Type B pancreatic cell (in vitro differentiated cells): ENCODE data around the gene EYS. TPM values are rescaled to one million over a fixed set of nuclear protein-coding genes. Genes with fewer than 3 reads are reported as not detected.

Source experiments
- DNase-seq: peaks from one replicate; pipeline ENCODE4 v3.0.0; 2021; ENCODE audit warnings: mixed read lengths; ENCODE audit not compliant: unreplicated experiment; ENCODE audit errors: extremely low spot score
- H3K27ac Mint-ChIP-seq: 2 replicates; pipeline ENCODE4 v1.8.0; 2021; ENCODE audit warnings: mild to moderate bottlenecking, mixed read lengths
- H3K27me3 Mint-ChIP-seq: 2 replicates; pipeline ENCODE4 v1.8.0; 2021; ENCODE audit warnings: mixed read lengths
- H3K36me3 Mint-ChIP-seq: 2 replicates; pipeline ENCODE4 v1.8.0; 2021; ENCODE audit warnings: mixed read lengths
- H3K4me1 Mint-ChIP-seq: one replicate; pipeline ENCODE4 v1.8.0; 2021; ENCODE audit warnings: mixed read lengths; ENCODE audit not compliant: unreplicated experiment
- H3K4me3 Mint-ChIP-seq: 2 replicates; pipeline ENCODE4 v1.8.0; 2021; ENCODE audit warnings: mild to moderate bottlenecking, mixed read lengths
- H3K9me3 Mint-ChIP-seq: 2 replicates; pipeline ENCODE4 v1.8.0; 2021; ENCODE audit warnings: mixed read lengths
- total RNA-seq: library from RNA; stranded (reverse); gene quantifications from 2 replicates; pipeline ENCODE4 v1.2.1, GENCODE V29; 2021; ENCODE audit warnings: low replicate concordance
- TF ChIP-seq, protein P1 (sequence below): fragments of 200-600 bp; sonication (generic); conservative IDR thresholded peaks from 2 replicates; pipeline ENCODE4 v1.5.0; 2021; ENCODE audit warnings: antibody characterized with exemption, mild to moderate bottlenecking

EYS gene
- total RNA-seq, 1 donor from 2014 or later = 1.5 TPM

DNA sequence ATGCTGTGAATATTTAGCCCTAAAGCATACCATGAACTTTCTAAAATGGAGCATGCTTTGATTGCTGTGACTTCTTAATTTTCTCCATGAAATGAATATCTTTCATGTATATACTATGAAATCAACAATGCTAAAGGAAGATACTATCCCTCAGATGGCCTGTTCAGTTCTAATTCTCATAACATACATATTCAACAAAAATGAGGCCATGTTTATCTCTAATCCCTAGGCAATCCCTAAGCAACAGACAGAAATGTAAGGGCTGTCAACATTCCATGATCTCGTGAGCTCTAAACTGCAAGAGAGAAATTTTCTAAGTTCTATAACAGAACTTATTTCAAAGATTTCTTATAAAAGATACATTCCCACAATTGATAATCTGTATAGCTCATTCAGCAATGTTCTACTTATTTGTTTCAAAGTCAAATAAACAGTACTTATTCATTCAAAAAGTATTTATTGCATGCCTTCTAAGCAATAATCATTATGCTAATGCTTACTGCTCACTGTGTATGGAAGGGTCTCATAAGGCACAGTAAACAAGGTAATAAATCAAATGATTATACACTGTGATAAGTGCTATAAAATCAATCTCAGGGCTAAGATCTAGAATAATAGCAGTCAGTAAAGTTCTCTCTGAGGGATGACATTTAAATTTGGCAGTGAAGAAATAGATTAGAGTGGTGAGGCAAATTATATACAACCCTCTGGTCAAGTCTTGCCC, 1578.6 kb downstream of the EYS start:
- H3K27ac Mint-ChIP-seq = no peak overlapping the region
- no peaks in the 10 kb centered on the region for H3K36me3 Mint-ChIP-seq
- DNase-seq = no peak
- H3K4me1 Mint-ChIP-seq = no peaks in the 10 kb centered on the region
- H3K27me3 Mint-ChIP-seq = no peaks in the 10 kb centered on the region
- H3K4me3 Mint-ChIP-seq = no peak overlapping the region
- H3K9me3 Mint-ChIP-seq = no peaks in the 10 kb centered on the region
- TF ChIP-seq, protein P1, sequence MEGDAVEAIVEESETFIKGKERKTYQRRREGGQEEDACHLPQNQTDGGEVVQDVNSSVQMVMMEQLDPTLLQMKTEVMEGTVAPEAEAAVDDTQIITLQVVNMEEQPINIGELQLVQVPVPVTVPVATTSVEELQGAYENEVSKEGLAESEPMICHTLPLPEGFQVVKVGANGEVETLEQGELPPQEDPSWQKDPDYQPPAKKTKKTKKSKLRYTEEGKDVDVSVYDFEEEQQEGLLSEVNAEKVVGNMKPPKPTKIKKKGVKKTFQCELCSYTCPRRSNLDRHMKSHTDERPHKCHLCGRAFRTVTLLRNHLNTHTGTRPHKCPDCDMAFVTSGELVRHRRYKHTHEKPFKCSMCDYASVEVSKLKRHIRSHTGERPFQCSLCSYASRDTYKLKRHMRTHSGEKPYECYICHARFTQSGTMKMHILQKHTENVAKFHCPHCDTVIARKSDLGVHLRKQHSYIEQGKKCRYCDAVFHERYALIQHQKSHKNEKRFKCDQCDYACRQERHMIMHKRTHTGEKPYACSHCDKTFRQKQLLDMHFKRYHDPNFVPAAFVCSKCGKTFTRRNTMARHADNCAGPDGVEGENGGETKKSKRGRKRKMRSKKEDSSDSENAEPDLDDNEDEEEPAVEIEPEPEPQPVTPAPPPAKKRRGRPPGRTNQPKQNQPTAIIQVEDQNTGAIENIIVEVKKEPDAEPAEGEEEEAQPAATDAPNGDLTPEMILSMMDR = no peak

DNA sequence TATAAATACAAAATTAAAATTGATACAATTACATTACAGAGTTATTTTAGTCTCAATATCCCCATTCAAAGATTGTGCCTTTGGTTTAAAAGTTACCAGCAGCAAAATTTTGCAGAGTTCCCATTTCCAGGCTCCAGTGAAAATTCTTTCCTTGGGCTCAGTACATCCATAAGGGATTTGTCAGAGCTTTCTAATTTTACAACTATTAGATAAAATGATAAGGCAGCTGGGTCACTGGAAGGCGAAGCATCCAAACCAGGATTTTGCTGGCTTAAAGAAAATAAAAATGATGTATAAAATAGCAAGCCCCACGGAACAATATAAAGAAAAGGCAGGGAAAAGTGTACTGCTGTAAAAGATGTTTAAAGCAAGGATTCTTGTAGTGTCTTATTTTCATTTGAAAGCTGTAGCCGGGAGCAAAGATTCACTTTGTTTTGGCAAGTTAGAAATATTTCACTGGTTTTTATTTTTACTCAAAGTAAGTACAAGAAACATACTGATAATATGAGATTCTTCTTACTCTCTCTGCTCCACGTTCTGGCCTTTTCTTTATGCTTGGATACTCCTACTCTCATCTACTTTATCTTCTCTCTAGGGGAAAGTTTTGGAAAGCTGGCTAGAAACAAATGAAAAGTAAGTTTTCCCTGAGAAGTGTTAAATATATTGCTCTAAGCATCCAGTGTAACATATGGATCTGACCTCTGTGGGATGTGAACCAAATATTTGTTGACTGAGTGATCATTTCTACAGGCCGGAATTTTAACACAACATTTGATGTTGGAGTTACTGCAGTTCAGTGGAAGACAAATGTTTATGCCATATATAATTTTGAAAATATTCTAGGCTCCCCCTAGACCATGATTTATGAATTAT, 1583.0 kb downstream of the EYS start:
- Mint-ChIP-seq H3K27me3 (no peaks in the 10 kb centered on the region), H3K36me3 (no peaks in the 10 kb centered on the region), H3K4me3 (no peak overlapping the region), H3K9me3 (no peaks in the 10 kb centered on the region), H3K4me1 (no peaks in the 10 kb centered on the region), H3K27ac (no peak overlapping the region)
- no peak for DNase-seq
- TF ChIP-seq, protein P1 = no peak

DNA sequence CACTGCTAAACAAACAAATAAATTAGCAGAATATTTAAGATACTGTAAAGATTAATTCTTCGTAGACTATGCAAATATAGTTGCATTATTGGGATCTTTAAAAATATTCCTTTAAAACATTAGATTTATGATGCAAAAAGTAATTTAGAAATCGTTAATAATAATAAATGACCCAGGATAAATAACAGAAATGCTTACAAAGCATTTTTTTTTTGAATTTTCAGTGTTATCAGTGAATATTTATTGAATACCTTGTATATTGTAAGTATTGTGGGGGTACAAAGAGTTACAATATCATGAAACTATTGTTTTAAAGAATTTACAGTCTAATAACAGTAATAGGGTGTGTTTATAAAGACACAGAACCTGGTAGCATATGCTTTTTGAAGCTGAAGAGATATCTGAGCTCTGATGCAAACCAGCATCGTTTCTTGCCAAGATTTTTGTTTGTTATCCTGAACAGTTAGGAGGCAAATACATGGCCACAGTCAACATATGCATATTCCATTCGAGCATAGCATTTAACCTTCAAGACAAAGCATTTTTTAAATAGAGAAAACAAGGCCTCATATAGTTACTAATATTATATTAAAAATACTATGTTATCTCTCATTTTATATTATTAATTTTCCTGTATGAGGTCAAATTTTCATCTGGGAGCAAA, 1584.2 kb downstream of the EYS start:
- Mint-ChIP-seq H3K9me3 (peaks cover 3% of the 10 kb centered on the region), H3K36me3 (no peaks in the 10 kb centered on the region), H3K27me3 (no peaks in the 10 kb centered on the region), H3K4me1 (no peaks in the 10 kb centered on the region), H3K27ac (no peak overlapping the region), H3K4me3 (no peak overlapping the region)
- TF ChIP-seq, protein P1 = no peak
- no peak for DNase-seq

DNA sequence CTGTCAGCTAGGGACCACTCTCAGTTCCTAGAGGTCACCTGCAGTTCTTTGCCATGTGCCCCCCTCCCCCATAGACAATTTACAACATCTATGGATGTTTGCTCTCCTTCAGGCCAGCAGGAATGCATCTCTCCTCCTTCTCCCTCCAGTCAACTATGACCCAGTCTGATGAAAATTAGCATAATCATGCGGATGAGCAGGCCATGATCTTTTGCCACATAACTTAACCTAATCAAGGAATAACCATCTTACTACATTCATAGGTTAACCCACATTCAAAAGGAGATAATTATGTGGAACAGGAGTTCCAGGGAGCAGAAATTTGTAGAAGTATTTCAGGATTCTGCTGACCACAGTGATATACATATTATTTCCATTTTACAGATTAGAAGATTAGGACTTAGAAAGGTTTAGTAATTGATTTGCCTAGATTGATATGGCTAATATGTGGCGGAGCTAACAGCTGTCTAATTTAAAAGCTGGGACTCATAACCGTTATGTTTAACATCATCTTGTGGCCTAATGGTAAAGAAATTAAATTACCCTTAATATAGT, 1585.9 kb downstream of the EYS start:
- Mint-ChIP-seq H3K27me3 (no peaks in the 10 kb centered on the region), H3K4me1 (no peaks in the 10 kb centered on the region), H3K36me3 (no peaks in the 10 kb centered on the region), H3K4me3 (no peak overlapping the region), H3K9me3 (peaks cover 15% of the 10 kb centered on the region), H3K27ac (no peak overlapping the region)
- TF ChIP-seq, protein P1 = no peak
- DNase-seq = no peak

DNA sequence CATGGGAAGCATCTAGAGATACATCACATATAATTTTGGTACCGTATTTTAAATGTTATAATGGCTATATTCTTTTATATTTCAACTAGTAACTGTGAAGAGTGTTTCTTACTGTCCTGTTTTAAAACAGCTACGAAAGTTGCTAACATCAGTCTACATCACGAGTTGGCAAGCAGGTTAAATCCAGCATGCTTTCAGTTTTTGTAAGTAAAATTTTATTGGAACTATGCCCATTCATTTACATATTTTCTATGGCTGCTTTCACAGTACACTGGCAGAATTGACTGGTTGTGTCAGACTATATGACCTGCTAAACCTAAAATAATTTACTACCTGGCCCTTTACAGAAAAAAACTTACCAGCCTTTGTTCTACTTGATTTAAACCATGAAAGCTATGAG, 1593.3 kb downstream of the EYS start:
- TF ChIP-seq, protein P1 = no peak
- Mint-ChIP-seq H3K4me3 (no peak overlapping the region), H3K27ac (no peak overlapping the region), H3K4me1 (no peaks in the 10 kb centered on the region), H3K36me3 (no peaks in the 10 kb centered on the region), H3K9me3 (peaks cover 16% of the 10 kb centered on the region), H3K27me3 (peaks cover 2% of the 10 kb centered on the region)
- DNase-seq = no peak
